OCI-LY7 (cell line): ENCODE results near the gene LHFPL6.

Experiments used
- CTCF ChIP-seq: fragments of 200-600 bp; sonication (generic); conservative IDR thresholded peaks from 2 replicates; pipeline ENCODE4 v1.5.1; 2014; ENCODE audit warnings: mild to moderate bottlenecking, antibody characterized with exemption, low read length, moderate library complexity, mixed read lengths
- EZH2phosphoT487 ChIP-seq: fragments of 200-600 bp; sonication (generic); IDR thresholded peaks from 2 replicates; pipeline ENCODE4 v1.6.1; 2018; ENCODE audit warnings: low read depth, borderline replicate concordance, mild to moderate bottlenecking, mixed run types, antibody characterized with exemption, low read length, moderate library complexity, mixed read lengths

- no peak for TF ChIP-seq CTCF
- no peak for TF ChIP-seq EZH2phosphoT487
These were observed 16.8 kb downstream of the LHFPL6 start for GRCh38 chr13:39586151-39586550.
